ENCODE measurements around the gene PHLPP2.

Gene PHLPP2

GRCh38 chr16:71724320-71724751 lies at the start of gene PHLPP2:
PHLPP2 (minus strand) TSS chr16:71724701; CDS start chr16:71714795, 9,906 bp downstream.
- Histone ChIP-seq H3K79me2 (ENCODE audit: insufficient read depth, low read length) (no peaks in the 10 kb centered on the region), H3K4me2 (ENCODE audit: insufficient read depth, low read length) (peak within 1 kb of the TSS; percentile 99), H2AFZ (ENCODE audit: low read depth, low read length) (peak within 1 kb of the TSS; percentile 78), H3K9ac (ENCODE audit: low read depth, low read length) (peak within 1 kb of the TSS; percentile 67), H3K27me3 (ENCODE audit: insufficient read depth, low read length, poor library complexity) (peaks cover 10% of the 10 kb centered on the region), H3K4me3 (ENCODE audit: low read depth in 1 of 2, low read length in 2 of 2) (peak within 1 kb of the TSS; percentile 39 to 71; a peak in 3 of 4 replicates), H3K4me1 (ENCODE audit: insufficient read depth, low read length) (peaks cover 19% of the 10 kb centered on the region), H3K27ac (ENCODE audit: low read length) (no peak within 1 kb of the TSS), H3K36me3 (ENCODE audit: insufficient read depth, low read length) (no peaks in the 10 kb centered on the region; the same call in 1 of the 2 replicates), H4K20me1 (ENCODE audit: insufficient read depth, low read length) (peaks cover 9% of the 10 kb centered on the region; the same call in 1 of the 2 replicates), H3K9me3 (ENCODE audit: insufficient read depth, low read length, severe bottlenecking) (no peaks in the 10 kb centered on the region)
- ATAC-seq (ENCODE audit: insufficient read depth, low read depth) (no peak), DNase-seq (no peak)
- TF ChIP-seq EZH2 (IDR thresholded peaks at IDR 0.05; ENCODE audit: borderline replicate concordance, low read depth, low read length, severe bottlenecking), result peak; percentile 29
- TF ChIP-seq, protein P1, sequence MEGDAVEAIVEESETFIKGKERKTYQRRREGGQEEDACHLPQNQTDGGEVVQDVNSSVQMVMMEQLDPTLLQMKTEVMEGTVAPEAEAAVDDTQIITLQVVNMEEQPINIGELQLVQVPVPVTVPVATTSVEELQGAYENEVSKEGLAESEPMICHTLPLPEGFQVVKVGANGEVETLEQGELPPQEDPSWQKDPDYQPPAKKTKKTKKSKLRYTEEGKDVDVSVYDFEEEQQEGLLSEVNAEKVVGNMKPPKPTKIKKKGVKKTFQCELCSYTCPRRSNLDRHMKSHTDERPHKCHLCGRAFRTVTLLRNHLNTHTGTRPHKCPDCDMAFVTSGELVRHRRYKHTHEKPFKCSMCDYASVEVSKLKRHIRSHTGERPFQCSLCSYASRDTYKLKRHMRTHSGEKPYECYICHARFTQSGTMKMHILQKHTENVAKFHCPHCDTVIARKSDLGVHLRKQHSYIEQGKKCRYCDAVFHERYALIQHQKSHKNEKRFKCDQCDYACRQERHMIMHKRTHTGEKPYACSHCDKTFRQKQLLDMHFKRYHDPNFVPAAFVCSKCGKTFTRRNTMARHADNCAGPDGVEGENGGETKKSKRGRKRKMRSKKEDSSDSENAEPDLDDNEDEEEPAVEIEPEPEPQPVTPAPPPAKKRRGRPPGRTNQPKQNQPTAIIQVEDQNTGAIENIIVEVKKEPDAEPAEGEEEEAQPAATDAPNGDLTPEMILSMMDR (IDR thresholded peaks at IDR 0.05; ENCODE audit: borderline replicate concordance, extremely low read depth, low read length, poor library complexity, severe bottlenecking), result no peak

GRCh38 chr16:71771571-71771970 lies 47.1 kb upstream of the PHLPP2 start:
- TF ChIP-seq, protein P1 (IDR thresholded peaks at IDR 0.05; ENCODE audit: borderline replicate concordance, extremely low read depth, low read length, poor library complexity, severe bottlenecking), result no peak
- no peak for TF ChIP-seq EZH2 (IDR thresholded peaks at IDR 0.05; ENCODE audit: borderline replicate concordance, low read depth, low read length, severe bottlenecking)
- Histone ChIP-seq H3K4me2 (ENCODE audit: insufficient read depth, low read length) (no peak overlapping the region), H3K36me3 (ENCODE audit: insufficient read depth, low read length) (peaks cover 75% of the 10 kb centered on the region), H3K4me1 (ENCODE audit: insufficient read depth, low read length) (no peaks in the 10 kb centered on the region), H3K9ac (ENCODE audit: low read depth, low read length) (no peak overlapping the region), H3K27ac (ENCODE audit: low read length) (no peak overlapping the region), H4K20me1 (ENCODE audit: insufficient read depth, low read length) (no peaks in the 10 kb centered on the region), H2AFZ (ENCODE audit: low read depth, low read length) (no peak overlapping the region), H3K27me3 (ENCODE audit: insufficient read depth, low read length, poor library complexity) (no peaks in the 10 kb centered on the region), H3K79me2 (ENCODE audit: insufficient read depth, low read length) (peaks cover 11% of the 10 kb centered on the region; the same call in 1 of the 2 replicates), H3K9me3 (ENCODE audit: insufficient read depth, low read length, severe bottlenecking) (no peaks in the 10 kb centered on the region), H3K4me3 (ENCODE audit: low read depth in 1 of 2, low read length in 2 of 2) (no peak overlapping the region)
- no peak for DNase-seq
- no peak for ATAC-seq (ENCODE audit: insufficient read depth, low read depth)

- no peak overlapping the region for H3K4me3 ChIP-seq (ENCODE audit: low read depth in 1 of 2, low read length in 2 of 2)
- H3K9ac ChIP-seq (ENCODE audit: low read depth, low read length), result no peak overlapping the region
- no peaks in the 10 kb centered on the region for H3K4me1 ChIP-seq (ENCODE audit: insufficient read depth, low read length)
- no peaks in the 10 kb centered on the region for H3K79me2 ChIP-seq (ENCODE audit: insufficient read depth, low read length)
- H4K20me1 ChIP-seq (ENCODE audit: insufficient read depth, low read length), result no peaks in the 10 kb centered on the region
- no peak overlapping the region for H2AFZ ChIP-seq (ENCODE audit: low read depth, low read length)
- no peak overlapping the region for H3K4me2 ChIP-seq (ENCODE audit: insufficient read depth, low read length)
- no peaks in the 10 kb centered on the region for H3K9me3 ChIP-seq (ENCODE audit: insufficient read depth, low read length, severe bottlenecking)
- H3K27me3 ChIP-seq (ENCODE audit: insufficient read depth, low read length, poor library complexity), result no peaks in the 10 kb centered on the region
- peaks cover 77% of the 10 kb centered on the region for H3K36me3 ChIP-seq (ENCODE audit: insufficient read depth, low read length)
- DNase-seq (no peak), ATAC-seq (ENCODE audit: insufficient read depth, low read depth) (no peak)
- TF ChIP-seq EZH2 (IDR thresholded peaks at IDR 0.05; ENCODE audit: borderline replicate concordance, low read depth, low read length, severe bottlenecking), result no peak
- TF ChIP-seq, protein P1 (IDR thresholded peaks at IDR 0.05; ENCODE audit: borderline replicate concordance, extremely low read depth, low read length, poor library complexity, severe bottlenecking), result no peak
- no peak overlapping the region for H3K27ac ChIP-seq (ENCODE audit: low read length)
Observed at GRCh38 chr16:71769222-71769621, 44.7 kb upstream of the PHLPP2 start.

All from DND-41 (cell line).